HCT116 (cell line): ENCODE measurements around the gene TMA7. TPM values are rescaled to one million over a fixed set of nuclear protein-coding genes. Genes with fewer than 3 reads are reported as not detected.

ENCODE experiments used
- ATAC-seq: fragments of 200-7000 bp; cut with Tn5 transposase; 2 replicates; pipeline ENCODE4 v1.9.1; 2020; ENCODE audit warnings: mild to moderate bottlenecking, moderate library complexity
- BruUV-seq: library from RNA; stranded (reverse); fragments of 400-500 nt; replicated peaks from 2 replicates; lab custom pipeline; 2021; lab: Mats Ljungman, UMichigan
- CTCF ChIA-PET: fragments of 300-600 bp; sonication (Branson Sonifier 250); formaldehyde crosslinking; loops from one replicate; lab custom pipeline; 2021; ENCODE audit warnings: antibody characterized with exemption; lab: Charles Lee
- POLR2A ChIA-PET: fragments of 300-600, 350-600 bp; sonication (Branson Sonifier 250); formaldehyde crosslinking; loops from one replicate; lab custom pipeline; 2021; ENCODE audit warnings: antibody characterized with exemption; lab: Charles Lee
- RAD21 ChIA-PET, 2 experiments: fragments of 300-600 bp; sonication (Branson Sonifier 250); formaldehyde crosslinking; loops; one replicate each; lab custom pipeline; 2023; ENCODE audit warnings: low total read pairs in 2 of 2; ENCODE audit not compliant: uncharacterized antibody in 2 of 2, unreplicated experiment in 2 of 2, low non-redundant PET in 1 of 2; lab: Charles Lee
- DNase-seq: peaks from one replicate; pipeline ENCODE4 v3.0.0-alpha.2; 2010; ENCODE audit warnings: low read depth, low spot score
- H2AFZ ChIP-seq: fragments of 200-600 bp; shearing (Covaris generic), sonication (generic); 2 replicates; pipeline ENCODE4 v1.6.1; 2017; ENCODE audit warnings: low read depth, mixed run types, mixed read lengths, antibody characterized with exemption, low read length; ENCODE audit not compliant: poor library complexity, severe bottlenecking
- H3K27ac ChIP-seq: 2 replicates; pipeline ENCODE4 v1.5.1; 2012; ENCODE audit warnings: low read depth, low read length
- H3K27me3 ChIP-seq: fragments of 200-600 bp; sonication (generic); 2 replicates; pipeline ENCODE4 v1.6.1; 2016; ENCODE audit warnings: mixed run types, low read length, mixed read lengths; ENCODE audit not compliant: insufficient read depth
- H3K36me3 ChIP-seq, 2 experiments: fragments of 200-500 bp in 1 of 2; fragments of 200-600 bp in 1 of 2; sonication (Bioruptor generic) in 1 of 2; sonication (generic) in 1 of 2; 2 replicates each; pipeline versions ENCODE4 v1.5.1 to v1.6.1; 2014 to 2016; ENCODE audit warnings: low read length in 2 of 2, inconsistent platforms in 1 of 2, mixed read lengths in 1 of 2, mixed run types in 1 of 2; ENCODE audit not compliant: insufficient read depth in 2 of 2, control insufficient read depth in 1 of 2
- H3K4me1 ChIP-seq, 2 experiments: fragments of 200-600 bp in 1 of 2; sonication (generic) in 1 of 2; 2 replicates each; pipeline versions ENCODE4 v1.5.1 to v1.6.1; 2012 to 2017; ENCODE audit warnings: low read length in 2 of 2, inconsistent platforms in 1 of 2, mild to moderate bottlenecking in 1 of 2, mixed read lengths in 1 of 2, mixed run types in 1 of 2, moderate library complexity in 1 of 2; ENCODE audit not compliant: insufficient read depth in 2 of 2, control insufficient read depth in 1 of 2
- H3K4me2 ChIP-seq: fragments of 200-600 bp; sonication (generic); 2 replicates; pipeline ENCODE4 v1.6.1; 2017; ENCODE audit warnings: mixed run types, low read length, mixed read lengths
- H3K4me3 ChIP-seq, 2 experiments: fragments of 200-600 bp in 1 of 2; sonication (generic) in 1 of 2; replicated peaks in 1 of 2; 2 replicates each; pipeline ENCODE4 v1.5.1; 2011 to 2016; ENCODE audit warnings: low read length in 2 of 2, control low read depth in 1 of 2, low read depth in 1 of 2, mild to moderate bottlenecking in 1 of 2, mixed read lengths in 1 of 2, mixed run types in 1 of 2
- H3K79me2 ChIP-seq: fragments of 200-600 bp; sonication (generic); 2 replicates; pipeline ENCODE4 v1.6.1; 2017; ENCODE audit warnings: mild to moderate bottlenecking, mixed run types, low read length, moderate library complexity, mixed read lengths; ENCODE audit not compliant: insufficient read depth
- H3K9ac ChIP-seq: fragments of 200-600 bp; sonication (generic); 2 replicates; pipeline ENCODE4 v1.6.1; 2016; ENCODE audit warnings: low read length, mixed read lengths
- H3K9me2 ChIP-seq: fragments of 200-600 bp; sonication (generic), shearing (Covaris generic); 2 replicates; pipeline ENCODE4 v1.6.1; 2017; ENCODE audit warnings: mixed run types, mild to moderate bottlenecking, moderate library complexity; ENCODE audit not compliant: insufficient read depth
- H3K9me3 ChIP-seq, 2 experiments: fragments of 200-500 bp in 1 of 2; fragments of 200-600 bp in 1 of 2; sonication (Bioruptor generic) in 1 of 2; sonication (generic) in 1 of 2; 2 replicates each; pipeline ENCODE4 v1.6.1; 2014 to 2017; ENCODE audit warnings: low read length in 2 of 2, mixed read lengths in 2 of 2, inconsistent platforms in 1 of 2, low read depth in 1 of 2, mild to moderate bottlenecking in 1 of 2, mixed run types in 1 of 2, moderate library complexity in 1 of 2; ENCODE audit not compliant: control insufficient read depth in 1 of 2, insufficient read depth in 1 of 2
- H4K20me1 ChIP-seq: fragments of 200-600 bp; sonication (generic), shearing (Covaris generic); 2 replicates; pipeline ENCODE4 v1.6.1; 2017; ENCODE audit warnings: mixed run types, mild to moderate bottlenecking, moderate library complexity; ENCODE audit not compliant: insufficient read depth
- CEBPB ChIP-seq: IDR thresholded peaks from 2 replicates; pipeline ENCODE4 v1.6.1; 2012; ENCODE audit warnings: low read depth
- EGR1 ChIP-seq: IDR thresholded peaks from 2 replicates; pipeline ENCODE4 v1.6.1; 2012; ENCODE audit warnings: low read depth
- ELF1 ChIP-seq: IDR thresholded peaks from 2 replicates; pipeline ENCODE4 v1.6.1; 2012; ENCODE audit warnings: low read depth, borderline replicate concordance
- FOSL1 ChIP-seq: IDR thresholded peaks from 2 replicates; pipeline ENCODE4 v1.6.1; 2012; ENCODE audit warnings: low read depth
- MAX ChIP-seq: IDR thresholded peaks from 2 replicates; pipeline ENCODE4 v1.6.1; 2012
- POLR2A ChIP-seq: IDR thresholded peaks from 2 replicates; pipeline ENCODE4 v1.7.0; 2011; ENCODE audit warnings: borderline replicate concordance; ENCODE audit not compliant: insufficient read depth, insufficient read length; ENCODE audit errors: extremely low read depth
- SIN3A ChIP-seq: IDR thresholded peaks from 2 replicates; pipeline ENCODE4 v1.6.1; 2012; ENCODE audit warnings: low read depth
- SP1 ChIP-seq: IDR thresholded peaks from 2 replicates; pipeline ENCODE4 v1.6.1; 2012; ENCODE audit warnings: low read depth
- SRF ChIP-seq: IDR thresholded peaks from 2 replicates; pipeline ENCODE4 v1.6.1; 2012; ENCODE audit warnings: low read depth
- ZFX ChIP-seq: fragments of 450-650 bp; IDR thresholded peaks from 2 replicates; pipeline ENCODE4 v1.6.1; 2017
- intact Hi-C: fragments of 100-400 bp; cut with micrococcal nuclease; formaldehyde crosslinking; loops from 2 replicates; pipeline ENCODE4 v1.10.0; 2022
- total RNA-seq: library from RNA; stranded (reverse); gene quantifications from one replicate; pipeline ENCODE4 v1.2.1, GENCODE V29; 2021; ENCODE audit not compliant: unreplicated experiment
- TF ChIP-seq, protein P1 (sequence below): IDR thresholded peaks from 2 replicates; pipeline ENCODE4 v1.6.1; 2012; ENCODE audit warnings: low read depth

Gene TMA7
- total RNA-seq, 1 experiment from 2014 or later: 334 TPM

DNA sequence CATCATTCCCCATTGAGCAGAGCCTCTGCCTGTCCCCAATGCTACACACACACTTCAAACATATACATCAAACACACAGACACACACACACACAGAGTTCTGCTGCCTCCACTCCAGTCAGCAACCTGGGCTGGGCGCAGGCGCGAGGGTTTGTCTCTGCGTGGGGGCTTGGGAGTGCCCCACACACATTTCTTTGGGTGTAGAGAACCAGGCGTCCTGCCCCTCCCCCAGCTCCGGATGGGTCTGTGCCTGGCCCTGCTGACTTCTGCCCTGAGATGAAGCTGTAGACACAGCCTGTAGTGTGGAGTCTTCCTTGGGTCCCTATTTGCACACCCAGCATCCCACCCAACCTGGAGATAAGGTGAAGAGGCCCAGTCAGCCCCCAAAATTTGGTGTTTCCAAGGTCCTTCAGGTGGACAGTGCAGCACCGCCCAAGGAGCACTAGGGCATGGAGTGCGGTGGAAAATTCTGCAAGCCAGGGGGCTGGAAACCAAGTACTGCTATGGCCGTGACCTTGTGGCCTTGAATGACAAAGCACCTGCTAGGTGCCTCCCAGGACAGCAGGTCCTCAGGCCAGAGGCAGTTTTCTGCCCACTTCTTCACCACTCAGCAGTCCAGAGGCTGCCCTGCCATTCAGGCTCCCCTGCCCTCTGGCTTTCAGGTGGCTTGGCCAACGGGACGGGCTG is 41.2 kb upstream of the TMA7 start:
- ATAC-seq: no peak
- Histone ChIP-seq H3K36me3 (no peaks in the 10 kb centered on the region), H3K27me3 (no peaks in the 10 kb centered on the region), H3K4me2 (no peak overlapping the region), H3K27ac (no peak overlapping the region), H3K4me3 (no peak overlapping the region), H3K9ac (no peak overlapping the region), H3K9me2 (no peaks in the 10 kb centered on the region), H2AFZ (no peak overlapping the region), H3K9me3 (no peaks in the 10 kb centered on the region), H3K4me1 (peaks cover 14 to 26% of the 10 kb centered on the region in 2 experiments), H3K79me2 (no peaks in the 10 kb centered on the region), H4K20me1 (no peaks in the 10 kb centered on the region)
- DNase-seq: no peak
- BruUV-seq: no TSS peak
- POLR2A ChIA-PET: no interaction called here
- intact Hi-C loops: no loop called here
- TF ChIP-seq POLR2A (no peak), MAX (no peak), FOSL1 (no peak), SP1 (no peak), CEBPB (no peak), SRF (no peak), ZFX (no peak), EGR1 (no peak), SIN3A (no peak), ELF1 (no peak)
- TF ChIP-seq, protein P1, sequence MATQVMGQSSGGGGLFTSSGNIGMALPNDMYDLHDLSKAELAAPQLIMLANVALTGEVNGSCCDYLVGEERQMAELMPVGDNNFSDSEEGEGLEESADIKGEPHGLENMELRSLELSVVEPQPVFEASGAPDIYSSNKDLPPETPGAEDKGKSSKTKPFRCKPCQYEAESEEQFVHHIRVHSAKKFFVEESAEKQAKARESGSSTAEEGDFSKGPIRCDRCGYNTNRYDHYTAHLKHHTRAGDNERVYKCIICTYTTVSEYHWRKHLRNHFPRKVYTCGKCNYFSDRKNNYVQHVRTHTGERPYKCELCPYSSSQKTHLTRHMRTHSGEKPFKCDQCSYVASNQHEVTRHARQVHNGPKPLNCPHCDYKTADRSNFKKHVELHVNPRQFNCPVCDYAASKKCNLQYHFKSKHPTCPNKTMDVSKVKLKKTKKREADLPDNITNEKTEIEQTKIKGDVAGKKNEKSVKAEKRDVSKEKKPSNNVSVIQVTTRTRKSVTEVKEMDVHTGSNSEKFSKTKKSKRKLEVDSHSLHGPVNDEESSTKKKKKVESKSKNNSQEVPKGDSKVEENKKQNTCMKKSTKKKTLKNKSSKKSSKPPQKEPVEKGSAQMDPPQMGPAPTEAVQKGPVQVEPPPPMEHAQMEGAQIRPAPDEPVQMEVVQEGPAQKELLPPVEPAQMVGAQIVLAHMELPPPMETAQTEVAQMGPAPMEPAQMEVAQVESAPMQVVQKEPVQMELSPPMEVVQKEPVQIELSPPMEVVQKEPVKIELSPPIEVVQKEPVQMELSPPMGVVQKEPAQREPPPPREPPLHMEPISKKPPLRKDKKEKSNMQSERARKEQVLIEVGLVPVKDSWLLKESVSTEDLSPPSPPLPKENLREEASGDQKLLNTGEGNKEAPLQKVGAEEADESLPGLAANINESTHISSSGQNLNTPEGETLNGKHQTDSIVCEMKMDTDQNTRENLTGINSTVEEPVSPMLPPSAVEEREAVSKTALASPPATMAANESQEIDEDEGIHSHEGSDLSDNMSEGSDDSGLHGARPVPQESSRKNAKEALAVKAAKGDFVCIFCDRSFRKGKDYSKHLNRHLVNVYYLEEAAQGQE: no peak
- RAD21 ChIA-PET: interaction anchor here (4.0 to 4.1 kb wide), 2 partner anchors 37 kb away, joined by 54 to 59 read pairs; no protein-coding TSS in a partner anchor
- CTCF ChIA-PET: interaction anchor here (0.7 to 8.0 kb wide), 4 partner anchors 36 to 158 kb away, joined by 3 to 386 read pairs (median 16); partner anchors contain the start of gene PFKFB4
